ENCODE results near the gene ANO4.
"Not testable (repeated sequence)": the region's sequence is repeated elsewhere in the genome, so short reads cannot be mapped to it uniquely, and the experiment has no call there.

Gene ANO4

GRCh38 chr12:101108130-101108529, 313.6 kb downstream of the ANO4 start:
- no peak for DNase-seq

DNA sequence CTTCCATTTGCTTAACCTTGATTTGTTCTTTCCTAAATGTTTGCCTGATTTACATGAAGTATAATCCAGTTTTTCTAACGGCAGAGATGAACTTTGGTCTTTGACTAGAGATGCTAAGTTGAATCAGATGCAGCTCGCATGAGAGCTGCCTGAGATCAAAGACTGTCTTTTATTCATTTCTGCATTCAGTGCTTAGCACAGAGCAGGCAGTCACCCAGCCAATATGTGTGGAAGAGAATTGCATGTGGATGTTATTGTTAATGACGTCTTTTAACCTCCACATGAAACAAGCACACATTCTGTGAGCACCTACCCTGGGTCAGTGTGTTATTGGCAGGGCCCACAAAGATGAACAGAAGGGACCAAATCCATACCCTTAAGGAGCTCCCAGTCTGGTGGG, 316.3 kb downstream of the ANO4 start:
- no peak for DNase-seq

GRCh38 chr12:101111441-101111840, 316.9 kb downstream of the ANO4 start:
- no peak for DNase-seq

- DNase-seq: no peak
Measured at GRCh38 chr12:101115326-101115725, 320.8 kb downstream of the ANO4 start.

DNA sequence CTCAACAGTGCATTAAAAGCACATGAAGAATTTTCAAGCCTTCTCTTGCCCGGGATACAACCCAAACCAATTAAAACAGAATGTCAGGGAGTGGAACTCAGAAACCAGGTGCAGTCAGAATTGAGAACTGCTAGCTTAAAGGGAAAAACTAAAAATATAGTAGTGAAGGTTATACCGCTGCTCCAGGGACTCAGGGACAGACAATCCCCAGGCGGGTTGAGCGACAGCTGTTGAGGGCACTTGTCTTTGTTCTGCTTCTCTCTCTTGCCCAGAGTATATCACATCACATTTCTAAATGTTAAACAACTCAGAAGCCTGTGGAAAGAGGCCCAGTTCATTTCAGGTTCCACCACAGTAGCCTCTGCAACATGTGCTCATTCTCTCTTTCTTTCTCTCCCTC, 322.3 kb downstream of the ANO4 start:
- DNase-seq: no peak

- DNase-seq: no peak
Measured at GRCh38 chr12:101117842-101118241, 323.3 kb downstream of the ANO4 start.

GRCh38 chr12:101127521-101128219, 333.1 kb downstream of the ANO4 start:
- DNase-seq: no peak

DNA sequence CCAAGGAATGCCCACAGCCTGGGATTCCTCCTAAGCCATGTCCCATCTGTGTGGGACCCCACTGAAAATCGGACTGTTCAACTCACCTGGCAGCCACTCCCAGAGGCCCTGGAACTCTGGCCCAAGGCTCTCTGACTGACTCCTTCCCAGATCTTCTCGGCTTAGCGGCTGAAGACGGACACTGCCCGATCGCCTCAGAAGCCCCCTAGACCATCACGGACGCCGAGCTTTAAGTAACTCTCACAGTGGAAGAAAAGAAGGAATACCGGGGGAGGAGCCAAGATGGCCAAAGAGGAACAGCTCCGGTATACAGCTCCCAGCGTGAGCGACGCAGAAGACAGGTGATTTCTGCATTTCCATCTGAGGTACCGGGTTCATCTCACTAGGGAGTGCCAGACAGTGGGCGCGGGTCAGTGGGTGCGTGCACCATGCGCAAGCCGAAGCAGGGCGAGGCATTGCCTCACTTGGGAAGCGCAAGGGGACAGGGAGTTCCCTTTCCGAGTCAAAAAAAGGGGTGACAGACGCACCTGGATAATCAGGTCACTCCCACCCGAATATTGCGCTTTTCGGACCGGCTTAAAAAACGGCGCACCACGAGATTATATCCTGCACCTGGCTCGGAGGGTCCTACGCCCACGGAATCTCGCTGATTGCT, 351.3 kb downstream of the ANO4 start:
- not testable (repeated sequence) for DNase-seq

DNA sequence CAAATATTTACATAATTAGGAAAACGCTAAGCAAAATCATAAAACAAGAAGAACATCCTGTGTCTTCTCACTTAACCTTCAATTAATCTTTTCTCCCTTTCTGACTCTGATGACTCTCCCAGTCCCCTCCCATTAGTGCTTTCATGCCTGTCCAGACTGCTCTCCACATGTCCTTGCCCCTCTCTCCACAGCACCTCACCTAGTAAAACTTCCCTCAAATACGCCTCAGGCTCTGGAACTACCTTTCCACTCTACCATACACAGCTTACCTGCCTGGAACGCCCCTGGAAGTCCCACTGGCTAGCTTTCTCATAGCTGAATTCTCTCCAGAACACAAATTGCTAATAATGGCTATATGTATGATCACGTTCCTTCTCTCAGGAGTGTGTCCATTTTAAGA, 370.7 kb downstream of the ANO4 start:
- no peak for DNase-seq

GRCh38 chr12:101166866-101167265, 372.3 kb downstream of the ANO4 start:
- no peak for DNase-seq

- DNase-seq: no peak
Measured at GRCh38 chr12:101168001-101168400, 373.4 kb downstream of the ANO4 start.

- no peak for DNase-seq
Measured at GRCh38 chr12:101172316-101172715, 377.7 kb downstream of the ANO4 start.

GRCh38 chr12:101173197-101173749, 378.7 kb downstream of the ANO4 start:
- no peak for DNase-seq

DNA sequence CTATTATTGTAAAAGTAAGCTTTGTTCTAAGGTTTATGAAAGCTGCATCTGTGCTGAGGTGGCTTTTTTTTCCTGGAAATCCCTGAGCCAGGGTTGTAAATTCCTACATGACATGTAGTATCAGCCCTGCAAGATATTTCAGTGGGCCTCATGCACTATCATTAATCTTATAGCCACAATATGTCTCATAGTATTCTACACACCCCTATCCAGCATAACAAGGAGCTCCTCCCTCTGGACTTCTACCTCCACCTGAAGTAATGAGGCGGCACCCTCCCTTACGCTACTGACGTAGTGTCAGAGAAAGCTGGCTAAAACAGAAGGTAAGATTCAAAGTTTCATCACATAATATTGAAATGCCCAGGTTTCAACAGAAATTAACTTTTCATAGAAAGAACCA, 380.0 kb downstream of the ANO4 start:
- DNase-seq: no peak
